Skin epidermis (tissue), 12 donors: Measurements from ENCODE around the gene ZBTB7C.

Experiments
- H3K27ac ChIP-seq, 21 experiments: fragments of 200-600 bp; sonication (generic) in 11 of 21; one replicate each; pipeline ENCODE4 v1.5.0; 2020; ENCODE audit warnings: mild to moderate bottlenecking in 3 of 21, inconsistent platforms in 2 of 21, moderate library complexity in 2 of 21
- H3K4me3 ChIP-seq, 7 experiments: fragments of 200-600 bp; sonication (generic) in 2 of 7; one replicate each; pipeline ENCODE4 v1.5.0; 2020; ENCODE audit warnings: inconsistent platforms in 2 of 7, mild to moderate bottlenecking in 2 of 7, moderate library complexity in 1 of 7

Gene ZBTB7C

DNA sequence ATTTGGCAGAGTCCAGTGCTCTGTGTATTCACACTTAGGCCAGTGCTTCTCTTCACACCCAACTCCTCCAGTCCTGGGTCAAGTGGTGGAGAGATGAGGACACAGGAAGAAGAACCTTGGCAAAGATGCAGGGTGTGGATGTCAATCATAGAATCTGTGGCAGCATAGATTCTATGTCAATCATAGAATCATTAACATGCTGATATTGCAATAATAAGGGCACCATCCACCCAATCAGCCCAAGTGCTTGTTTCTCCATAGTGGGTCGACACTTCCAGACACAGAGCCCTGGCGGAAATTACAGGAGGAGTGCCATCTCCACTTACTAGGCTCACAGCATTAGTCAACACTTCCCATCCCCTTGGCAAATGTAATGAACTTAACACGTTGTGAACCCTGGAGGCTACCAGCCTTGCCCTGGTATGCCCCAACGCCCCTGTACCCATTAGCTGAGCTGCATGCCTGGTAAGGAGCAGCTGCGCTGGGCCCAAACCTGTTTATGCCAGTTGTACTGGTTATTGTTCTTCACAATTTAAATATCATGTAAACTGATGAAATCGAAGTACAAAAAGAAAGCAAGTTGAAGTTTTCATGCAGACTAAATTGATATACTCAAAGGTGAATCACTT lies 317.2 kb downstream of the ZBTB7C start:
- H3K27ac ChIP-seq: peak overlapping the region in 1 of 21 experiments; percentile 12

DNA sequence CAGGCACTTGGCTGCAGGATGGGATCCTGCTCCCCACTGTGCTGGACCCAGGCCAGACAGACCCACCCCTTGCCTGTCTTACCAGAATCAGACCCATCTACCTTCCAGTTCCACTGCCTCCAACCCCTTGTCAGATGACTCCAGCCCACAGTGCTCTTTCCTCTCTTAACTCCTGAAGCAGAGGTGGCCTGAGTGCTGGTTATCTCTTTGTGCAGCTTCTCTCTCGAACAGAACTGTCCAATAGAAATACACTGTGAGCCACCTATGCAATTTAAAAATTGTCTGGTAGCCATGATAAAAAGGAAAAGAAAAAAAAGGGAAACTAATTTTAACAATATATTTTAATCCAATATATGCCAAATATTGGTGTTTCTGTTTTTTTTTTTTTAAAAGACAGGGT lies 318.5 kb downstream of the ZBTB7C start:
- Histone ChIP-seq H3K4me3 (no peak overlapping the region), H3K27ac (no peak overlapping the region)

More for the DNA sequence above, 317.2 kb downstream of the ZBTB7C start:
- H3K4me3 ChIP-seq: no peak overlapping the region

DNA sequence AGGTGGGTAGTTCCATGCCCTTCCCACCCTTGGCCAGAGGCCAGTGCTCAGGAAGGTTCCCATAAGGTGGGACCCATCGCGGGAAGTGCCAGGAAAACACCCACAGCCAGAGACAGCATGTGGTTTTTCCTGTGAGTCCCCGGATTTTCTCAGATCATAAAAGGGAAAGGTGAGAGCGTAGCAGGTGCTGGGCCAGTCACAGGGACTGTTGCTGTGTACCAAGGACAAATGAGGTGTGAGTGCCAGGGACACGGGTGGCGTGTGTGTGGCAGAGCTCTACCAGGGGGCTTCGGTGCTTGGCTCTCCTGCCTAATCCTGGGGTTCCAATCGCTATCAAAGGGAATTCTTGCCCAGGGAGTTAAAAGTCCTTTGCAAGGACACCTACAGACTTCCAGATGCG lies 319.2 kb downstream of the ZBTB7C start:
- H3K4me3 ChIP-seq: no peak overlapping the region
- no peak overlapping the region for H3K27ac ChIP-seq

DNA sequence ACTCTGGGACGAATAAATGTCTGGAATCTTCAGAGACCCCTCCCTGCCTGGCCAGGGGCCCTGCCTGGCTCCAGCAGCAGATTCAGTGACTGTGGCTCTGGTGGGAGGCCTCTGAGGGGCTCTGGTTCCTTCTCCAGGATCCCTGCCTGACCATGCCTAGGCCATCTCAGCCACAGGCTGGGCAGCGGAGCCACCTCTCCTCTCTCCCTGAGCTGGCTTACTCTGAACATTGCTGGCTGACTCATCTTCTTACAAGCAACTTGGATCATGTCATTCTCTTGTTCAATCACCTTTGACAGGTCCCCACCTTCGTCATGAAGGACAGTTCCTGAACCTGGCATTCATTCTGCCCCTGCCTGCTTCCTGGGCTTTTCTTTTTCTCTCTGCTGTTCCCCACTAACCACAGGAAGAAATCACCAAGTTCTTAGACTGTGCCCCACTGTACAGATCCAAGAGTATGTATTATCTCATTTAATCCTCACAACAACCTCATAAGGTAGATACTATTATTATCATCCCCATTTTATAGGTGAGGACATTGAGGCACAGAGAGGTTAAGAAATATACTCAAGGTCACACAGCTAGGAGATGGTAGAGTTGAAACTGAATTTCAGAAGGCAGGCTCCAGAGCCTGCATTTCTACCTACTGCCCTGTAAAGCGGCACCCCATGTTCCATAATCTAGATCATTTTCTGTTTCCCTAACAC lies 323.2 kb downstream of the ZBTB7C start:
- Histone ChIP-seq H3K4me3 (no peak overlapping the region), H3K27ac (peak overlapping the region in 5 of 21 experiments; percentile 4 to 38 (median 7))

DNA sequence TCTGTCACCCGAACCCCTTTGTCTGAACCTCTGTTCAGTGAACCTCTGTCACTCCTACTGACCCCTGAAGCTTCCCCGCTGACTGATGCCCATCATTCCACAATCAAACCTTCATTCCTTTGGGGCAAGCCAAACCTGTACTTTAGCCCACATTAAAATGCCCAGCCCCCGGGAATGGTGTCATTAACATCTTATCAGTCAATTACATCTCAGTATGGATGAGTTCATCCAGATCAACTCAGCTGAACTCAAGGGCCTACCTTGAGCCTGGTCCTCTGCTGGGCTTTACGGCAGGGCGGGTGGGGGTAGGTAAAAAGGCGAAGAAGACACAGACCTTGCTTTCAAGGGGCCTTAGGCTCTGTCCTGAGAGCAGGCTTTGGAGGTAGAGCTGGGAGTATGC lies 324.3 kb downstream of the ZBTB7C start:
- peak overlapping the region in 5 of 21 experiments; percentile 4 to 29 (median 12) for H3K27ac ChIP-seq
- H3K4me3 ChIP-seq: no peak overlapping the region

DNA sequence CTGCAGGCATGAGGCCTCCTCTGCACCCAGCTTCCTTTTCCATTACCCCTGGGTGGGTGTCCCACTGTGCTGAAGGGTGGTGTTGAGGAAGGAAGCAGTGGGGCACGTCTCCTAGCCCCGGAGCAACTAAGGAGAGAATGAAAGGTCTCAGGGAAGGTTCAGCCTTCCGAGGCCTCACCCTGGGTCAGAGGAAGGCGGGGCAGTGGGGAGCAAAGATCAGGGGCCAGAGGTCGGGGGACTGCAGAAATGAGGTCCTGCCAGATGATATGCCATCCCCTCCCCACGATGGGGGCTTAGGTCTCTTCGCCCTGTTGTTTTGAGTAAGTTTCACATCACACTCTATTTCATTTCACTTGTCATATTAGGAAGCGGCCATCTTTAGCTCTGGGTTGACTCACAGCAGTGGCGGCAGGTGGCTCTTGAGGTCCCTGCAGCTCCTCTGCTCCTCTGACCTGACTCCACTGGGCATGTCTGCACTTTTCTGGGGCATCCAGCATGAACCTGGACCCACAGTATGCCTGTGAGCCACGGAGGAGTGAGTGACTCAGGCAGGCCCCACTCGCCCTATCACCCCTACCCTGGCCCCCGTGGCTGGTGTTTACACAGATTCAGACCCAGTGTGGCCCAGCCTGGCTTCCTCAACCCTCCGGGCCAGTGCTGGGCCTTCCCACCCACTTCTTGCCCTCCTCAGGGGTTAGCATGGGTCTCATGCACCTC lies 325.0 kb downstream of the ZBTB7C start:
- Histone ChIP-seq H3K4me3 (no peak overlapping the region), H3K27ac (peak overlapping the region in 2 of 21 experiments; percentile 5 to 12)

- Histone ChIP-seq H3K27ac (no peak overlapping the region), H3K4me3 (no peak overlapping the region)
Measured at GRCh38 chr18:48080546-48080945, 328.6 kb downstream of the ZBTB7C start.

- Histone ChIP-seq H3K4me3 (no peak overlapping the region), H3K27ac (peak overlapping the region in 1 of 21 experiments; percentile 14)
Measured at GRCh38 chr18:48079885-48080284, 329.3 kb downstream of the ZBTB7C start.

DNA sequence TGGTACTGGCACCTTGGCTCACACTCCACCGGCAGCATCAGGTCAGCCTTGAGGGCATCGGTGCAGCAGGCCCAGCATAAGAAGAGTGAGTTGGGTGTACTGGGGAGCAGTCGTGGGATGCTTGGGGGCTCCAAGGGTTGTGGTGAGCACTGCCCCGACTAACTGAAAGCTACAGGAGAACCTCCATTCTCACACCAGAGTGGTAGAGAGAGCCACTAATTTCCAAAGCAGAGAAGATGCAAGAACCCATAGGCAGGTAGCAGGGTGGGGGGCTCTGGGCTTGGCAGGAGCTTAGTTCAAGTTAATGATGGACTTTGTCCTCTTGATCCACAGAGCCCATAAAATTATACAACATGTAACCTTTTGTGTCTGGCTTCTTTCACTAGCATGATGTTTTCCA lies 330.7 kb downstream of the ZBTB7C start:
- H3K27ac ChIP-seq: peak overlapping the region in 11 of 21 experiments; percentile 17 to 87 (median 50)
- H3K4me3 ChIP-seq: no peak overlapping the region

DNA sequence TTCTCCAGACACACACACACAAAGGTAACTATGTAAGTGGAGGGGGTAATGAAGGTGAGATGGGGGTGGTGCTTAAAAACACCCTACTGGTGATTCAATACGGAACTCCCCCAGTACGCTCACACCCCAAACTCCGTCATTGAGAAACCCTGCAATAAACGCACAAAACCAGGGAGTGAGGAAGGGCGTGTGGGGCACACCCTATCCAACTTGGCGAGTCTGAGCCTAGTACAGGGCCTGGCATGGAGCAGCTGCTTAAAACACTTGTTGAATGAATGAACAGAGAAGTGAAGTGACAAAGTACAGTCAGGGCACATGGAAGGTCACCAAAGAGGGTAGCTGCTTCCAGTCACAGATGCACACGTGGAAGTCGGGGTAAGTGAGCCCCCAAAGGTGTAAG lies 331.9 kb downstream of the ZBTB7C start:
- H3K4me3 ChIP-seq: no peak overlapping the region
- peak overlapping the region in 12 of 21 experiments; percentile 17 to 87 (median 55) for H3K27ac ChIP-seq

GRCh38 chr18:48076461-48076860 lies 332.7 kb downstream of the ZBTB7C start:
- H3K27ac ChIP-seq: peak overlapping the region in 18 of 21 experiments; percentile 33 to 91 (median 66)
- no peak overlapping the region for H3K4me3 ChIP-seq

GRCh38 chr18:48075707-48076093 lies 333.5 kb downstream of the ZBTB7C start:
- Histone ChIP-seq H3K27ac (peak overlapping the region in 18 of 21 experiments; percentile 33 to 91 (median 76)), H3K4me3 (no peak overlapping the region)

- peak overlapping the region in 18 of 21 experiments; percentile 53 to 91 (median 83) for H3K27ac ChIP-seq
- H3K4me3 ChIP-seq: no peak overlapping the region
Measured at GRCh38 chr18:48074929-48075706, 334.1 kb downstream of the ZBTB7C start.

DNA sequence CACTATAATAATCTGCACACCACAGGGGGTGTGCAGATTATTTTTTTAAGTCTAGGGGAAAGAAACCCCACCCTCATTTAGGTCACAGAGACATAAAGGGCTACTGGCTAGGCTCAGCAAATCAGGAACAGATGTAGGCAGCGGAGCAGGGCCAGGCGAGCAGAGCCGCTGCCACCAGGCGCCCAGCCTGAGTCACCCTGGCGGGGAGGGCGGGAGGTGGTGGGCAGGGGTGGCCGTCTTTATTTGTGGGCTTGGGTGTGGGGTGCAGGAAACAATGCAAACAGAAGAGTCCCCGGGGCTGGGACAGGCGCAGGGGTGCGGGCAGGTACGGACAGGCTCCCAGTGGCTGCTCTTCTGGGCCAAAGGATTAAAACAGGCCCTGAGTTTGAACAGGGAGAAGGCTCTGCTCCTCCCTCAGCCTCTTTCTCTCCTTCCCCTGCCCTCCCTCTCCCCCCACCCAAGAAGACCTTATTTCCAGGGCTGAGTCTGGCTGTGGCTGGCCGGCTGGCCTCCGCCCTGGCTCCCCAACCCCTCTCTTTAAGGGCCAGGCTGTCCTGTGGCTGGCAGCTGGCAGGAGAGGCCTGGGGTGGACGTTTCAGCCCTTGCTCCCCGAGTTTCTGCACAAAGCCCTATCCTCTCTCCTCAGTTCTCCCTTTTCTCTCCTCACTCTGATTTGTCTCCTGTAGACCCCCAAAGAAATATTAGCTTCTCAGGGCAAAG lies 335.8 kb downstream of the ZBTB7C start:
- peak overlapping the region in 20 of 21 experiments; percentile 61 to 91 (median 85) for H3K27ac ChIP-seq
- H3K4me3 ChIP-seq: no peak overlapping the region

- Histone ChIP-seq H3K4me3 (no peak overlapping the region), H3K27ac (peak overlapping the region in 19 of 21 experiments; percentile 63 to 91 (median 85))
Measured at GRCh38 chr18:48072428-48073204, 336.6 kb downstream of the ZBTB7C start.

DNA sequence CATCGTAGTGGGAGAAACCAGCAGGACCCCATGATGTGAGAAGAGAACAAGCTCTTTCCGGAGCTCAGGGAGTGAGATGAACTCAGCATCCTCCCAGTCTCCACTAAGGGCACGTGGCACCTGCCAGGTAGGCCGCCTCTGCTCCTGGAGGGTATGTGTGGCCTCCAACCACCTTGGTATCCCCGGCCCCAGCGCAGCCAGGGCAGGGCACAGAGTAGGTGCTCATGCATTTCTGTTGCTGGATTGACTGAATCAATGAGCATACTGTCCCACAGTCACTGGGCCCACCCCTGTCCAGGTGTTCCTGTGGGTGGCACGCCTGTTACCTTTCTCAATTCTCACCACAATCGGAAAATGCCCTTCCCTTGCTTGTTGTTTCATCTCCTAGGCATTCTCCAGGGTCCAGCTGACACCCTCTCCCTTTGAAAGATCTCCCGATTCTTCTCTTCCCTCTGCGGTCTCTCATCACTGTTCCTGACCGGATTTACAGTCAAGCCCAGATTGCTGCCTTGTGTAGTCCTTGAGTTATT lies 340.2 kb downstream of the ZBTB7C start:
- H3K27ac ChIP-seq: peak overlapping the region in 13 of 21 experiments; percentile 32 to 79 (median 52)

GRCh38 chr18:48066225-48066652 lies 342.9 kb downstream of the ZBTB7C start:
- Histone ChIP-seq H3K27ac (peak overlapping the region in 11 of 21 experiments; percentile 2 to 66 (median 43)), H3K4me3 (no peak overlapping the region)

More for the DNA sequence above, 340.2 kb downstream of the ZBTB7C start:
- H3K4me3 ChIP-seq: no peak overlapping the region

DNA sequence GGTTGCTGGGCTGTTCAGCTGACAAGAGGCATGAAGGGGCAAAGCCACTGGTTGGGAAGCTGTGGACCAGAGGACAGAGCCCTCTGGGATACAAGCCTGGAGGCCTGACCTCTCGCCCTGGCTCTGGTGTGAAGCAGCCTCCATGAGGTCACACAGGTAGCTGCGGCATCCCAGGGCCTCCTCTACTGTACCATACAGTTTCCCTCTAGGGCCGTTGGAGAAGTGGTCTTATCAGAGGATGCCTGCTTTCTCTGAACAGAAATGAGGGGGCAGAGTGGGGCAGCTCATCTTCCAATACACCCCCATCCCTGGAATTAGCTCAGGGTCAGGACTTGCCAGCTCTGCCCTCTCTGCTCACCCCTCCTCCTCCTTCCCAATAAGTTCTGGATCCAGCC lies 343.6 kb downstream of the ZBTB7C start:
- Histone ChIP-seq H3K27ac (peak overlapping the region in 12 of 21 experiments; percentile 2 to 66 (median 46)), H3K4me3 (no peak overlapping the region)
